ENCODE data around the gene IGSF21.
A peak's percentile ranks its signal among the peaks of the same experiment; 100 is the strongest.
"Not testable (repeated sequence)": the region's sequence is repeated elsewhere in the genome, so short reads cannot be mapped to it uniquely, and the experiment has no call there.

The IGSF21 gene

DNA sequence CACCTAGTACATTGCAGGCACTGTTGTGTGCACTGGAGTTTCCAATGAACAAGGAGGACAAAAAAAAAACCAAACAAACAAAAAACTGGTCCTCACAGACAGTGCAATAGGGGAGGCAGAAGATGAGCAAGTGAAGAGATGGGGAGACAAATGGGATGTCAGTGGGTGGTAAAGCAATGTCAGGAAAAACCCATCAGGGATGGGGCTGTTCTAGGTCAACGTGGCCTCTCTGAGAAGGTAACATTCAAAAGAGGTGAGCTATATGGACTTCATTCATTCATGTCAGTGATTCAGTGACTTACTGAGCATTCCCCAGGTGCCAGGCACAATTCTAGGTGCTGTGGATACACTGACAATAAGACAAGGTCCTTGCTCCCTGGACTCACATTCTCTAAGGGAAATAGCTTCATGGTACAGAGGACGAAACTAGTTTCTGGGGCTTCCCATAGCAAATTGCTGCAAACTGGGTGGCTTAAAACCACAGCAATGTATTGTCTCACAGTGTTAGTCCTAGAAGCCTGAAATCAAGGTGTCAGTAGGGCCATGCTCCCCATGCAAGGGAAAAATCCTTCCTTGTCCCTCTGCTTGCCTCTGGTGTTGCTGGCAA is 232.7 kb downstream of the IGSF21 start:
- DNase-seq, result no peak

DNA sequence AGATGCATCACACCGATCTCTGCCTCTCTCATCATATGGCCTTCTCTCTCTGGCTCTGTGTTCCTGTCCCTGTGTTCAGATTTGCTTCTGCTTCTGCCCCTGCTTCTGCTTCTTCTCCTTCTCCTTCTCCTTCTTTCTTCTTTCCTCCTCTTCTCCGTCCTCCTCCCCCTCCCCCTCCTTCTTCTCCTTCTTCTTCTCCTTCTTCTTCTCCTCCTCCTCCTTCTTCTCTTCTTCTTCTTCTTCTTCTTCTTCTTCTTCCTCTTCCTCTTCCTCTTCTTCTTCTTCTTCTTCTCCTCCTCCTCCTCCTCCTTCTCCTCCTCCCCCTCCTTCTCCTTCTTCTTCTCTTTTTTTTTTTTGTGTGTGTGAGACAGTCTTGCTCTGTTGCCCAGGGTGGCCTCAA is 233.2 kb downstream of the IGSF21 start:
- no peak for DNase-seq

DNA sequence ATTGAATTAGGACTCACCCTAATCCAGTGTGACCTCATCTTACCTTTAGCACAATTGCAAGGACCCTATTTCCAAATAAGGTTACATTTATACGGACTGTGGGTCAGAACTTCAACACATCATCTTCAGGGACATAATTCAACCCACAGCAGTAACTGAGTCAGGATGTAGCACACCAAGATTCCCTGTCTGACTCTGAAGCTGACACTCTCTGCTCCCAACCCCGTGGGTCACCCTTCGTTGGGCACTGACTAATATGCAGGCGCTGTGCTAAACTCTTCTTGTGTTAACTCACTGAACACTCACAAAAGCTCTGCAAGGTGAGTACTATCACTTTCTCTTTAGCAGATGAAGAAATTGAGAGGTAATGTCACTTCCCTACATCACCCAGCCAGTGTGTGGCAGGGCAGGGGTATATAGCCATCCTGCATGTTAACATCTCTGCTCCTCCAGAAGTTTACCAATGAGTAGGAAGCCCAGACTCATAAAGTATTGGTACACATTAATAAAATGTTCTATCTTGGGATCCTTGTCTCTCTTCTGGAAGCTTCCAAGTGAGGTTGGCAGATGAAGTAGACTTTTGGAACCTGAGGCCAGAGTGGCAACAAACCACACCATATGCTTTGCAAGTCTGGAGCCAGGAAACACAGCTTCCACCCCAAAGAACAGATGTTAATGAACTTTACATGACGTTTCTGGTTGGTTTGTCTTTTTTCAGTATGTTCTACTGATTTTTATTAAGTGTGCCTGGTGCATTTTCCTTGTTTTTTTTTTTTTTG is 233.9 kb downstream of the IGSF21 start:
- DNase-seq, result peak; percentile 86

DNA sequence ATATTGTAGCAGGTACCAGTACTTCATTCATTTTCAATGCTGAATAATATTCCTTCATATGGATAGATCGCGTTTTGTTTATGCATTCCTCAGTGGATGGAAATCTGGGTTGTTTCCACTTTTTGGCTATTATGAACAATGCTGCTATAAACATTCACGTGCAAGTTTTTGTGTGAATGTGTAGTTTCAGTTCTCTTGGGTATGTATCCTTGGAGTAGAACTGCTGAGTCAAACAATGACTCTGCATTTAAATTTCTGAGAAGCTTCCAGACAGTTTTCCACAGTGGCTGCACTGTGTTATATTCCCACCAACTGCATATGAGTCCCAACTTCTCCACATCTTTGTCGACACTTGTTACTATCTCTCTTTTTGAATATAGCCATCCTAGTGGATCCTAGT is 235.1 kb downstream of the IGSF21 start:
- no peak for DNase-seq

DNA sequence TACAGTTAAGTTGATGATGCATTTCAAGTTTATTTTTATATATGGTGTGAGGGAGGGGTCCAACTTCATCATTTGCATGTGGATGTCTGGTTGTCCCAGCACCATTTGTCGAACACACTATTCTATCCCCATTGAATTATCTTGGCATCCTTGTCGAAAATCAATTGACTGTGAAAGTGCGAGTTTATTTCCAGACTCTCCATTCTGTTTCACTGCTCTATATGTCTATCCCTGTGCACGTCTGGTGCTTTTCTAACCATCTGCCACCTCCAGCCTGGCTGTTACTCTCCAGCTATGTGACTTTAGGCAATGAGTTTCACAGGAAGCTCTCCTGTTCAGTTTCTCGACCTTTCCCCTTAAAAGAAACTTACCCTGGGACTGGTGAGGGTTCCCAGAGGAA is 236.0 kb downstream of the IGSF21 start:
- DNase-seq, result peak; percentile 92

DNA sequence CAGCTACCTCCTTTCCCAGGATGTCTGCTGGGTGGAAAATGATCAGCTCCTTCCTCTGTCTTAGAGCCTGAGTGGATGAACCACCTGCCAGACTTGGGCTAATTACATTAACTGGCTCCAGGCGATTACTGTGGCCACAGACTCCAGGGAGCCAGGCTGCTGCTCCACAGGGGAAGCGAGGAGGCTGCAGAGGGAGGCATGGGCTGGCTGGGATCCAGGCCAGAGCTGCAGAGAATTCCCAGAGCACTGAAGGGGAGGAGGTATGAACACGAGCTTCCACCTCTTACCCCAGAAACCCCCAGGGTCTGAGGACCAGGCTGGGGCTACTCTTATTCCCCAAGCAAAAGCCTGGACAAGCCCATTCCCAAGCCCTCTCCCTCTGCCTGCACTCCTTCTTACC is 237.2 kb downstream of the IGSF21 start:
- DNase-seq, result peak; percentile 87

DNA sequence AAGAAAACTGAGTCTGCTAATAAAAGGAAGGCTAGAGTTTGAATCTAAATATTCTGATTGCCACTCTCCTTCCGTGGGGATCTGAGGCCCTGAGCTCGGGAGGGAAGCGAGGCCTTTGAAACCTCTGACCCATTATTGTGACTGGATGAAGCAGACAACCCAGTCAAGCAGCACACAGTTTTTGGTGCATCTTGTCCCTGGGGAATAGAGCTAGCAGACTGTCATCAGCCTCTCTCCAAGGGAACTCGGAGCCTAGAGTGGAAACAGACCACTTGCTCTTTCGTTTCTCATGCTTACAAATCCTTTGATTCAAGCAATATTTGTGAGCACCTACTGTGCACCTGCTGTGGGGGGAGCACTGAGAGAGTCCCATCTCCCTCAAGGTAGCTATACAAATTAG is 240.0 kb downstream of the IGSF21 start:
- DNase-seq, result no peak

DNA sequence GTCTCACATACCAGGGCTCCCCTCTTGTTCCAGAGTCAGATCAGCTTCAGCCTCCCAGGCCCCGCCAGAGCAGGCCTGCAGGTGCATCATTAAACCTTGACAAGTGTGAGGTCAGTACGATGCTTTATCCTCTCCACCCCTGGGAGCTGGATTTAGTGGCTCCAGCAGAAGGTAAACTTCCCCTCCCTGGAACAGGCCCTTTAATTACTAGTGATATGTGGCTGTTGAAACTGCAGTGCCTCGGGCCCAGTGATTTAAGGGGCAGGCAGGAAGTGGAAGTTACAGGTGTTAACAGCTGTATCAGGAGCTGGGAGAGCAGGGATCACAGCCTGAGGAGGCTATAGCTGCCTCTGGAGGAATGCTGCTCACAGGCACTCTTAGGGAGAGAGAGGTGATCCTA is 240.8 kb downstream of the IGSF21 start:
- no peak for DNase-seq

DNA sequence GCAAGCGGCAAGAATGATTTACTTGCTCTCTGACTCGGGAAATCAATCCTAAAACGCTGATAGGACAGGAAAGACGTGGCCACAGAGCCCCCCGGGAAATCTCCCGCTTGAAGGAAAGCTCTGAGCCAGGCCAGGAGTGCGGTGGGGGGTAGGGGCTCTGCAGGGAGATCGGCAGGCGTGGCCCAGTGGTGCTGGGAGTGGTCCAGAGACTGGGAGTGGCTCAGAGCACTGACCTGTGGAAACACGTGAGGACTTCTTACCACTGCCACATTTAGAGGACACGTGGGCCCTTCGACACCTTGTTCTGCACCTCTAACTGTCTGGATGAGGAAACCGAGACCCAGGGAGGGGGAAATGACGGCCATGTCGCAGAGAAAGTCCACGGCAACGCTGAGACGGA is 243.1 kb downstream of the IGSF21 start:
- DNase-seq, result no peak

DNA sequence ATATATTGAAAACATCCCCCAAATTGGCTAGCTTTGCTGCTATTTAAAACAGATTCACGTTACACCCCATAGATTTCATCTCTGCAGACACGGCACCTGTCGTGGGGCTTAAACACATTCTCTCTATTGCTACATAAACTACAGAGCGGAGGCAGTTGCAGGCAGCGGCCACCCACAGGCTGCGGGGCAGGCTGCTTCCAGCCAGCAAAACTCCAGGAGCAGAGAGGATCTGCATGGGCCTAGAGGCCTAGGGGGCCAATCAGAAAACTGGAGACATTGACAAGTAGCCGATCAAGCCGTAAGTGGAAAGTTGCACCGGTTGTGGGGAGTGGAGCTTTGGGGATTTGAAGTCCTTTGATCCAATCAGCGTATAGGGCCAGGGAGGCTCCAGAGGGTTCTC is 244.1 kb downstream of the IGSF21 start:
- no peak for DNase-seq

DNA sequence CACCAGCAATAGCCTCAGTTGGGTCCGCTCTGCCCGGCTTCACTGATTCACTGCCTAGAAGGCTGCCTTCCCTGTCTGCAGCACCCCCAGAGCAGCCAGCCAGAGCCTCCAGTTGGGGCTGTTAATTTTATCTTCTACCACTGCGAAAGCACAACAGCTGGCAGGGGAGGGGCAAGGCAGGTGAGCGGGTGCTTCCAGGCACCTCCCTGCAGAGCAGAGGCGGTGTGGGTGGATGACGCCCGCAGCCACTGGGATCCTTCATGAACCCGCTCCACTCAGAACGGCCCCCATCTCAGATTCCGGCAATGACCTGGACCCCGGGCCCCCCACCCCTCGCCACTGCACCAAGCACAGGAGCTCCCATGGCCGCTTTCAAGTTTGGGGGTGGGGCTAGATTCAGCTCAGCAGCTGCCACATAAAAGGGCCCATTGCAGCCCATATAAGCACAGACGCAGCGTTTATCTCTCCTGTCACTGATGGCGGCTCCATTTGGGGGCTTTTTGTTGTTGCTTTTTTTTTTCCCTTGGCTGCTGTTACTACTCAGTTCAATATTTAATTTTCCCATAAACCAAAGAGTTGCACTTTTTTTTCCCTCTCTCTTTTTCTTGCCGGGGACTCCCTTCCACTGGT is 245.2 kb downstream of the IGSF21 start:
- DNase-seq, result no peak

DNA sequence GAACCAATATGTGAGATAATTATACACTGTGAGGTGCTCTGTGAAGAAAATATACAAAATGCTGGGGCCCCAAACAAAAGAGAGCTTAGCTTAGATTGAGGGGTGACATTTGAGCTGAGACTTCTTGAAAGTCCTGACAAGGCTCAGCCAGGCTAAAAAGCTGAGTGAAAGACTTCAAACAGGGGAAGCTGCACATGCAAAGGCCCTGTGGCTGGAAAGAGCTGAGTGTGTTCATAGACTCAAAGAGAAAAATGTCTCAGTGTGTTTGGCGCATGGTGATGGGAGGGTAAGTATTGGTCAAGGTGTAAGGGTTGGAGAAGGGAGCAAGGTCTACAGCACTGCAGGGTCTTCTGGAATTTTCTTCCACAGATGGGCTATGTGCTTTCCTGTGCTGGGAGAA is 245.9 kb downstream of the IGSF21 start:
- no peak for DNase-seq

DNA sequence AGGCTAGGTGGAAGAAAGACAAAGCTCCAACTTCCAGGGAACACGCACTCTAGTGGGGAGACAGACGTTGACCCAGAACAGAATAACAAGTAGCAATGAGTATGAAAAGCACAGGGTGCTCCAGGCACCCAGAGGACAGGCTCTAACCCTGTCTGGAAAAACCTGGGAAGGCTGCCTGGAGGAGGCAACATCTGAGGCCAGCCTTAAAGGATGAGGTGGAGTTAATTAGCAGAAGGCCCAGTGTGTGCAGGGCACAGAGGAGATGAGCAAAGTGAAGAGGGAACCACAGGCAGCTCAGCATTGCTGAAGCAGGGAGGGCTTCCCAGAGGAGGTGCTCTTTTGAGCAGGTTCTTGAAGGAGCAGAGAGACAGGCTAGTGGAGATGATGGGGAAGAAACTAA is 246.4 kb downstream of the IGSF21 start:
- DNase-seq, result no peak

DNA sequence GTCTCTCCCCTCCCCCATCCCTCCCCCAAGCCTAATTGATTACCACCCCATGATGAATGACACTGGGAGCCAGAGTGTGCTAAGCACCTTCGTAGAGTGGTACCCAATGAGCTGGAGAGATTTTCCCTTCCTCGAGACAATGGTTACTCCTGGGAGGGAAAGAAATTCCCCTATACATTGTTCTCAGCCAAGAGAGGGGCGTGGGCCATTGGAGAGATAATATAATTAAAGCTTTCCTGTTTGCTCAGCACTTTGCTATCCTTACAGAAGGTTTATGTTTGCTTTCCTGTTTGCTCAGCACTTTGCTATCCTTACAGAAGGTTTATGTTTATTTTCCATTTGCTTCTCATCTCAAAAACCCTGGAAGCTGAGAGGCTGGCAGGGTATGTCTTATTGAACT is 247.0 kb downstream of the IGSF21 start:
- DNase-seq, result no peak

DNA sequence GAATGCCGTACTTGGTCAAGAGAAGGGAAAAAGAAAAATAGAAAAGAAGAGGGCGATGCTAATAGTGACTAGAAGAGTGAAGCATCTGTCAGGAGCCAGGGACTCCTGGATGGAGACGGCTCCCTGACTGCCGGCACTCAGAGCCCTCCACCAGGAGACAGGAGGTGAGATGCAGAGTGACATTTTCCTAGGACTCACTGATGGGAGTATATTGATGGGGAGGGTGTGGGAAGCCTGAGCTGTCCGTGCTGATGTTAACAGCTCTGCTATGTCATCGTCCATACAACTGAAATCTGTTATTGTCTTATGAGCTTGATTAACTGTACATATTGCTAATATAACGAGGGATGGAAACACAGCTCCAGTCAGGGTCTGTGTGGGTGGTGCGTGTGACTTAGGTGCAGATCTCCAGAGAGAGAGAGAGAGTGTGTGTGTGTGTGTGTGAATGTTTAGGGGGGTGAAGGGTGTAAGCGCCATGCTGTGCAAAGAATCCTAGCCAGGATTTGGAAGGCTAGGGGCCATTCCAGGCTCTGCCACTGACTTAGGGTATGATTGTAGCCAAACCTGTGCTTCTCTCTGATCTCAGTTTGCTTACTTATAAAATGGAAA is 250.1 kb downstream of the IGSF21 start:
- no peak for DNase-seq

DNA sequence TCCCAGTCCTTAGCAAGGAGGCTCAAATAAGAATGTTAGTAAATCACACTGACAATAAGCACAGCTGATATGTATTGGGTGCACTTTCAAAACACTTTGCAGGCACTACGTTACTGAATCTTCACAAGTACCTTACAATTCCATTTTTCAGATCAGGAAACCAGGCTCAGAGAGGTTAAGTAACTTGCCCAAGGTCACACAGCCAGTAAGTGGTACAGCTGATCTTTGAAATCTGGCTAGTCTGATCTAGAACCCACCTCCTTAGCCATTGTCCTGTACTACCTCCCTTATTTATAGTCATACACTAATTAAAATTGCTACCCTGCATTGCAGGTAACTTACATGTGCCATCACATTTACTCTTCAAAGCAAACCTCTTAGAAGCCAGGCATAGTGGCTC is 251.0 kb downstream of the IGSF21 start:
- no peak for DNase-seq

DNA sequence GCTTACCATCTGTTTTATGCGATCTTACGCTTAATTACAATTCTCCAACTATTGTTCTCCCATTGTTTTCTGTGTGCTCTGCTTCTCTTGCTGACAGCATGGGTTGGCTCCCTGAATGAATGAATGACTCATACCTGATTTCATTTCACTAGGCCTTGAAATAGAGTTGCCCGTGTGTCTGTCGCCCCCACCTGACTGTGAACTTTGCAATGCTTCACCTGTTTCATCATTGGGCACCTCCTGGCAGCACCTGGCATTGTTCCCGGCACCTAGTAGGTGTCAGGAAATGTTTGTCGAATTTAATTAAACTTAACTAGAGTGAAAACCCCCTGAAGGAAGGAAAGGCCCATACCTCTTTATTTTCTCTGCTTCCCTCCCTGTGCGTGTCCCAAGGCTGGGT is 252.7 kb downstream of the IGSF21 start:
- no peak for DNase-seq

DNA sequence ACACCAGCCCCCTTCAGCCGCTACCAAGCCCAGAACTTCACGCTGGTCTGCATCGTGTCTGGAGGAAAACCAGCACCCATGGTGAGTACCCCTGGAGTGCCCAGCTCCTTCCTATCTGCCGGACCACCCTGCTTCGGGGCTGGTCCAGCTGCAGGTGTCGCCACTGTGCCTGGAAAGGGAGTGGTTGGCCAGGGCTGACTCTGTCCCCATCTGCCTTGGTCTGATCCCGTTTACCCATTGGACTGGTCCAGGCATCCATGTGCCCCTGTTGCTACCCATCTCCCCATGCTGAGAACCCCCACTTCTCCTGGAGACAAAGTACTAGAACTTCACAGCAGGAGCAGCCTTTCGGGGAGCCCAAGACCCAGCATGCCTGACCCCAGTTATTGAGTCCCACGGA is 254.6 kb downstream of the IGSF21 start:
- no peak for DNase-seq

DNA sequence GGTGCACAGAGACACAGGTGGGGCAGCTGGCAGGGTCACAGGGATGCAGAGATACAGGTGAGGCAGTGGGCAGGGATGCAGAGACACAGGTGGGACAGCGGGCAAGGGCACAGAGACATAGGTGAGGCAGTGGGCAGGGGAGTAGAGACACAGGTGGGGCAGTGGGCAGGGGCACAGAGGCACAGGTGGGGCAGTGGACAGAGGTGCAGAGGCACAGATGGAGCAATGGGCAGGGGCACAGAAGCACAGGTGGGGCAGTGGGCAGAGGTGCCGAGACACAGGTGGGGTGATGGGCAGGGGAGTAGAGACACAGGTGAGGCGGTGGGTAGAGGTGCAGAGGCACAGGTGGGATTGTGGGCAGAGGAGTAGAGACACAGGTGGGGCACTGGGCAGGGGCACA is 255.8 kb downstream of the IGSF21 start:
- DNase-seq, result no peak

DNA sequence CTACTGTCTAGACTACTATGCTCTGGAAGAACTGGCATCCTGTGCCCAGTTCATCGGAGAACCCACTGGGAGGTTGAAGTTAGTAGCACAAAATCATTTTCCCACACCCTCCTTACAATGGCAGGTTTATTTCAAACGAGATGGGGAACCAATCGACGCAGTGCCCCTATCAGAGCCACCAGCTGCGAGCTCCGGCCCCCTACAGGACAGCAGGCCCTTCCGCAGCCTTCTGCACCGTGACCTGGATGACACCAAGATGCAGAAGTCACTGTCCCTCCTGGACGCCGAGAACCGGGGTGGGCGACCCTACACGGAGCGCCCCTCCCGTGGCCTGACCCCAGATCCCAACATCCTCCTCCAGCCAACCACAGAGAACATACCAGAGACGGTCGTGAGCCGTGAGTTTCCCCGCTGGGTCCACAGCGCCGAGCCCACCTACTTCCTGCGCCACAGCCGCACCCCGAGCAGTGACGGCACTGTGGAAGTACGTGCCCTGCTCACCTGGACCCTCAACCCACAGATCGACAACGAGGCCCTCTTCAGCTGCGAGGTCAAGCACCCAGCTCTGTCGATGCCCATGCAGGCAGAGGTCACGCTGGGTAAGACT is 257.6 kb downstream of the IGSF21 start:
- no peak for DNase-seq

DNA sequence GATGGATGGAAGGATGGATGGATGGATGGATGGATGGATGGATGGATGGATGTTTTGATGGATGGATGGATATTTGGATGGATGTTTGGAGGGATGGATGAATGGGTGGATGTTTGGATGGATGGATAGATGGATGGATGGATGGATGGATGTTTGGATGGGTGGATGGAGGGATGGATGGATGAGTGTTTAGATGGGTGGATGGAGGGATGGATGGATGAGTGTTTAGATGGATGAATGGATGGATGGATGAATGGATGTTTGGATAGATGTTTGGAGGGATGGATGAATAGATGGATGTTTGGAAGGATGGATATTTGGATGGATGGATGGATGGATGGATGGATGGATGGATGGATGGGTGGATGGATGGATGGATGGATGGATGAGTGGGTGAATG is 264.9 kb downstream of the IGSF21 start:
- DNase-seq, result not testable (repeated sequence)

DNA sequence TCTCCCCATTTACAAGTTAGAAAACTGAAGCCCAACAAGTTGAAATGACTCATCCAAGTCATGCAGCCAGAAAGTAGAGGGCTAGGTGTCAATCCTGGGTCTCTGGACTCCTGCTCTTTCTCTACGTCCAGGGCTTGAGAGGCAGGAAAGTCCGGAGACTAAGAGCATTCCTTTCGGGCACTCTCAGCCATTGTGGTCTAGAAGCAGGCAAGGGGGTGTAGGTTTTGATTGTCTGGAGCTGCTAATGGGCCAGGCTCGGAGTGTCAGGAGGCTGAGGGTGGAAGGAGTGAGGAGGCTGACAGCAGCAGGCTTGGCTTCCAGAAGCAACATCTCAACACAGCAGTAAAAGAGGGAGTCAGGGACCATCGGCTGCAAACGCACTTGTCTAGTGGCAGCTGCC is 265.6 kb downstream of the IGSF21 start:
- no peak for DNase-seq

DNA sequence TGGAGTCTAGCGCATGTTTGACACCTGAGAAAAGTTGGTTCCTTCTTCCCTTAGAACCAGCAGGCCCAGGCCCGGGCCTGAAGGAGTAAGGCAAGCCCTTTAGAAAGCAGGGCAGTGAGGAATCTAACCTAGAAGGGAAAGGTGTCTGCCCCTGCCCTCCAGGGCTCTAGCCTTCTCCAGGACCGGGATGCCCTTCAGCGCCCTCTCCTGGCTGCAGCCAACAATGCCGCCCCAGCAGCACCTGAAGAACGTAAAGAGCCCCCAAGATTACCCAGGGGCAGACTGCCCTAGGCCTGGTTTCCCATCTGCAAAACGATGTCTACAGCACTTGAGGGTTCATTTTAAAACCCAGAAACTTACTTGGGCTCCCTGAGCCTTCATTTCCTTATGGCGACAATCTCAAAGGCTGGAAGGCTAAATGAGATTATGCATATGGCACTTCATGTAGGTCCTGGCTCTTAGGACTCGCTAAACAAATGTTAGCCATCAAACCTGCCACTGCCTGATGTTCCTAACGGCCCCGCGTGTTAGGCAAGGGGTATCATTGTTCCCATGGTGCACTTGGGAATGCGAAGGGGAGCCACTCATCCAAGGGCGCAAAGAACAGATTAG is 266.4 kb downstream of the IGSF21 start:
- DNase-seq, result no peak

Measured in NCI-H446 treated with DMSO at 0.1 percent for 48 hours (cell line).